HG03520 (cell line): ENCODE data around the gene SLC13A2.

Experiments used
- ATAC-seq: cut with Tn5 transposase; IDR thresholded peaks from one replicate; pipeline ENCODE4 v1.9.1; 2021; ENCODE audit warnings: mild to moderate bottlenecking, moderate library complexity; ENCODE audit not compliant: unreplicated experiment

Gene SLC13A2

GRCh38 chr17:28492352-28493310 lies 19.2 kb downstream of the SLC13A2 start:
- no peak for ATAC-seq

- no peak for ATAC-seq
These were observed 20.0 kb downstream of the SLC13A2 start for GRCh38 chr17:28493460-28493859.

- ATAC-seq: no peak
These were observed 21.2 kb downstream of the SLC13A2 start for GRCh38 chr17:28494445-28495188.

GRCh38 chr17:28495635-28496034 lies 22.2 kb downstream of the SLC13A2 start:
- no peak for ATAC-seq

- ATAC-seq: no peak
These were observed 24.5 kb downstream of the SLC13A2 start for GRCh38 chr17:28497931-28498330.

- ATAC-seq: no peak
These were observed 25.4 kb downstream of the SLC13A2 start for GRCh38 chr17:28498652-28499363.

- ATAC-seq: no peak
These were observed 25.9 kb downstream of the SLC13A2 start for GRCh38 chr17:28499364-28499664.

- no peak for ATAC-seq
These were observed 26.4 kb downstream of the SLC13A2 start for GRCh38 chr17:28499684-28500357.

- ATAC-seq: peak; percentile 57
These were observed 27.4 kb downstream of the SLC13A2 start for GRCh38 chr17:28500712-28501379.

- no peak for ATAC-seq
These were observed 28.2 kb downstream of the SLC13A2 start for GRCh38 chr17:28501421-28502284.

- ATAC-seq: no peak
These were observed 30.0 kb downstream of the SLC13A2 start for GRCh38 chr17:28503420-28503819.

GRCh38 chr17:28505986-28506665 lies 32.7 kb downstream of the SLC13A2 start, which contains the start of gene FOXN1:
FOXN1 (plus strand) TSS chr17:28506348; CDS start chr17:28523970, 17,622 bp downstream.
- ATAC-seq: no peak

- no peak for ATAC-seq
These were observed 33.5 kb downstream of the SLC13A2 start for GRCh38 chr17:28506763-28507487.

- no peak for ATAC-seq
These were observed 34.2 kb downstream of the SLC13A2 start for GRCh38 chr17:28507567-28508203.

GRCh38 chr17:28508211-28508724 lies 34.8 kb downstream of the SLC13A2 start:
- no peak for ATAC-seq

GRCh38 chr17:28509789-28510188 lies 36.3 kb downstream of the SLC13A2 start:
- ATAC-seq: no peak

GRCh38 chr17:28511858-28512461 lies 38.5 kb downstream of the SLC13A2 start:
- no peak for ATAC-seq
